Mesenchymal stem cell (in vitro differentiated cells and primary cell): ENCODE data around the gene BAD.

Experiments
- DNase-seq: peaks from one replicate; pipeline ENCODE4 v3.0.0-alpha.2; 2013
- H2AFZ ChIP-seq: one replicate; pipeline ENCODE4 v1.6.1; 2013; ENCODE audit warnings: low read depth, mild to moderate bottlenecking, control low read depth, inconsistent platforms, low read length, moderate library complexity
- H2AK5ac ChIP-seq: 2 replicates; pipeline ENCODE4 v1.6.1; 2013; ENCODE audit warnings: low read length, moderate library complexity, mild to moderate bottlenecking, inconsistent platforms; ENCODE audit not compliant: severe bottlenecking
- H2BK120ac ChIP-seq: one replicate; pipeline ENCODE4 v1.6.1; 2013; ENCODE audit warnings: low read depth, mild to moderate bottlenecking, inconsistent platforms, low read length, moderate library complexity
- H2BK12ac ChIP-seq, 2 experiments: one replicate each; pipeline ENCODE4 v1.6.1; 2013; ENCODE audit warnings: inconsistent platforms in 2 of 2, low read length in 2 of 2, mild to moderate bottlenecking in 2 of 2, moderate library complexity in 2 of 2, control low read depth in 1 of 2
- H2BK15ac ChIP-seq: one replicate; pipeline ENCODE4 v1.6.1; 2013; ENCODE audit warnings: mild to moderate bottlenecking, low read depth, inconsistent platforms; ENCODE audit not compliant: poor library complexity, severe bottlenecking
- H2BK5ac ChIP-seq: 2 replicates; pipeline ENCODE4 v1.6.1; 2013; ENCODE audit warnings: low read depth, mild to moderate bottlenecking, low read length, control low read depth, inconsistent platforms; ENCODE audit not compliant: poor library complexity, severe bottlenecking
- H3K14ac ChIP-seq, 2 experiments: one replicate each; pipeline ENCODE4 v1.6.1; 2013; ENCODE audit warnings: inconsistent platforms in 2 of 2, low read length in 2 of 2, control low read depth in 1 of 2, mild to moderate bottlenecking in 1 of 2, moderate library complexity in 1 of 2
- H3K18ac ChIP-seq, 2 experiments: one replicate each; pipeline ENCODE4 v1.6.1; 2013; ENCODE audit warnings: inconsistent platforms in 2 of 2, low read length in 2 of 2, control low read depth in 1 of 2, low read depth in 1 of 2, mild to moderate bottlenecking in 1 of 2
- H3K23ac ChIP-seq, 2 experiments: one replicate each; pipeline ENCODE4 v1.6.1; 2013; ENCODE audit warnings: inconsistent platforms in 2 of 2, low read length in 2 of 2, mild to moderate bottlenecking in 2 of 2, moderate library complexity in 2 of 2, control low read depth in 1 of 2
- H3K27ac ChIP-seq: 2 replicates; pipeline ENCODE4 v1.5.1; 2013; ENCODE audit warnings: mild to moderate bottlenecking, moderate library complexity, low read length, control low read depth, inconsistent platforms; ENCODE audit not compliant: poor library complexity, severe bottlenecking
- H3K27me3 ChIP-seq, 2 experiments: 2 replicates each; pipeline versions ENCODE4 v1.6.1 to v1.7.0; 2013; ENCODE audit warnings: low read length in 2 of 2, mild to moderate bottlenecking in 2 of 2, moderate library complexity in 2 of 2, control low read depth in 1 of 2, inconsistent platforms in 1 of 2; ENCODE audit not compliant: control insufficient read depth in 1 of 2, insufficient read depth in 1 of 2
- H3K36me3 ChIP-seq, 2 experiments: 2 replicates each; pipeline versions ENCODE4 v1.6.1 to v1.7.0; 2013; ENCODE audit warnings: low read length in 2 of 2, control low read depth in 1 of 2, inconsistent platforms in 1 of 2, low read depth in 1 of 2, mild to moderate bottlenecking in 1 of 2; ENCODE audit not compliant: insufficient read depth in 2 of 2, control insufficient read depth in 1 of 2
- H3K4ac ChIP-seq, 2 experiments: one replicate each; pipeline ENCODE4 v1.6.1; 2013; ENCODE audit warnings: inconsistent platforms in 2 of 2, low read length in 2 of 2, mild to moderate bottlenecking in 2 of 2, moderate library complexity in 2 of 2, control low read depth in 1 of 2, low read depth in 1 of 2
- H3K4me1 ChIP-seq: 2 replicates; pipeline ENCODE4 v1.6.1; 2013; ENCODE audit warnings: low read depth, low read length, control low read depth; ENCODE audit not compliant: control insufficient read depth, insufficient read depth
- H3K4me2 ChIP-seq: 2 replicates; pipeline ENCODE4 v1.6.1; 2013; ENCODE audit warnings: low read length, mild to moderate bottlenecking, inconsistent platforms; ENCODE audit not compliant: poor library complexity, severe bottlenecking
- H3K4me3 ChIP-seq, 2 experiments: 2 replicates each; pipeline versions ENCODE4 v1.5.1 to v1.7.0; 2013; ENCODE audit warnings: low read length in 2 of 2, mild to moderate bottlenecking in 2 of 2, control low read depth in 1 of 2, low read depth in 1 of 2; ENCODE audit not compliant: insufficient read depth in 1 of 2
- H3K79me1 ChIP-seq: replicated peaks from 2 replicates; pipeline ENCODE4 v1.6.1; 2013; ENCODE audit warnings: mild to moderate bottlenecking, control low read depth, low read length, inconsistent platforms; ENCODE audit not compliant: poor library complexity, severe bottlenecking
- H3K9ac ChIP-seq: 2 replicates; pipeline ENCODE4 v1.7.0; 2013; ENCODE audit warnings: mild to moderate bottlenecking, low read length, moderate library complexity
- H3K9me3 ChIP-seq: 2 replicates; pipeline ENCODE4 v1.7.0; 2013; ENCODE audit warnings: mild to moderate bottlenecking, low read length; ENCODE audit not compliant: control insufficient read depth
- H4K8ac ChIP-seq: one replicate; pipeline ENCODE4 v1.6.1; 2013; ENCODE audit warnings: inconsistent platforms, mild to moderate bottlenecking, low read length, moderate library complexity
- H4K91ac ChIP-seq: one replicate; pipeline ENCODE4 v1.6.1; 2013; ENCODE audit warnings: mild to moderate bottlenecking, low read length, inconsistent platforms
- WGBS: methylation state at CpG from one replicate; pipeline ENCODE4 v1.1.7; 2013; ENCODE audit warnings: mixed read lengths; 5-methylcytosine and 5-hydroxymethylcytosine counted together

BAD gene

DNA sequence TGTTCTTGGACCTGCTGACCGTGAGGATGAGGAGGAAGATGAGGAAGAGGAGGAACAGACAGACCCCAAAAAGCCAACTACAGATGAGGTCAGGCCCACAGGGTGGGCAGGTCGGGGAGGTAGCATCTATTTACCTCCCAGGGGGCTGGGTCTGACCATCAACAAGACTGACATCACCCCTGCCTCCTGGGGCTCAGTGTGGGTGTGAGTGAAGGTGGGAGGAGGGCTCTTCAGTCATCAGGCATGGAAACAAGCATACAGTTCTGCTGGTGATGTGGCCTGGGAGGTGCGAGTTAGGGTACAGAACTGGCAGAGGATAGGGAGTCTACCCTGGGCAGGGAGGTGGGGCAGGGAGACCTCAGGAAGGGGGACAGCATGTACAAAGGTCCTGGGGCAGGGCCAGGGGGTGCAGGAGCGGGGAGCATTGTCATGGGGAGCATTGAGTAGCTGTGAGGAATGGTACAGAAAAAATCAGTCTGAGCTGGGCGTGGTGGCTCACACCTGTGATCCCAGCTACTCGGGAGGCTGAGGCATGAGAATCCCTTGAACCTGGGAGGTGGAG lies 24.2 kb downstream of the BAD start:
- Histone ChIP-seq H3K4me2 (no peak overlapping the region), H2BK5ac (no peak overlapping the region), H3K14ac (no peak overlapping the region), H3K4ac (no peak overlapping the region), H3K27me3 (no peaks in the 10 kb centered on the region), H3K79me1 (peaks cover 26% of the 10 kb centered on the region), H3K9ac (no peak overlapping the region), H4K91ac (no peak overlapping the region), H3K36me3 (peaks cover 83 to 92% of the 10 kb centered on the region in 2 experiments), H3K27ac (no peak overlapping the region), H3K9me3 (no peaks in the 10 kb centered on the region), H2AFZ (no peak overlapping the region), H3K4me3 (no peak overlapping the region), H2BK12ac (no peak overlapping the region), H3K23ac (no peak overlapping the region), H2BK15ac (no peak overlapping the region), H4K8ac (no peak overlapping the region), H3K4me1 (peaks cover 26% of the 10 kb centered on the region), H3K18ac (no peak overlapping the region), H2AK5ac (no peak overlapping the region), H2BK120ac (no peak overlapping the region)
- WGBS = 94% methylated on average over 5 of the region's 6 CpGs
- DNase-seq = no peak

DNA sequence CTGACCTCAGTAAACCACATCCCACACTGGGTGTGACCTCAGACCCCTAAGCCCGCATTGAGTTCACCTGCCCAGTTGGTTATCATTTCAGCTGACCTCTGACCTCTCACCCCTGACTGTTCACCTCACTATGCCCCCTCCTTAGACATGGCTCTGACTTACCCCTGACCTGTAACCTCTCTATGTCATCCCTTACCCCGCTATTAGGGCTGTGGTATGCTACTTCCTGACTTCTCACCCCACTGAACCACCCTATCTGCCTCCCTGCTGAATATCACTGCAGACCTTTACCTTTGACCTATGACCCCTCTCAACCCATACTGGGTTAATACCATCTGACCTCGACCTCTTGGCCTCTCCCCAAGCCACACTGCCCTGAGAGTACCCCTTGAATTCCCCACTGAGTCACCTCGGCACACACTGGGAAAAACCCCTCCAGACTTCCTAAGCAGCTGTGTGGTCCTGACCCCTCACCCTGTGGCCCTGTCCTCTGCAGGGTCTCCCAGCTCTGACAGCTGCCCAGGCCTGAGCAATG lies 24.9 kb downstream of the BAD start:
- no peak overlapping the region for H3K27ac ChIP-seq
- H3K27me3 ChIP-seq = no peaks in the 10 kb centered on the region
- H3K36me3 ChIP-seq = peaks cover 87 to 92% of the 10 kb centered on the region in 2 experiments
- DNase-seq = no peak
- H3K23ac ChIP-seq = no peak overlapping the region
- H2BK12ac ChIP-seq = no peak overlapping the region
- H3K9ac ChIP-seq = no peak overlapping the region
- no peak overlapping the region for H2BK120ac ChIP-seq
- no peak overlapping the region for H3K14ac ChIP-seq
- H2BK15ac ChIP-seq = no peak overlapping the region
- no peaks in the 10 kb centered on the region for H3K9me3 ChIP-seq
- no peak overlapping the region for H2AK5ac ChIP-seq
- no peak overlapping the region for H4K91ac ChIP-seq
- no peak overlapping the region for H3K18ac ChIP-seq
- WGBS = 83% methylated on average over 4 of the region's 4 CpGs
- no peak overlapping the region for H3K4ac ChIP-seq
- peaks cover 26% of the 10 kb centered on the region for H3K4me1 ChIP-seq
- H3K79me1 ChIP-seq = peaks cover 30% of the 10 kb centered on the region
- H2AFZ ChIP-seq = no peak overlapping the region
- H3K4me2 ChIP-seq = no peak overlapping the region
- no peak overlapping the region for H2BK5ac ChIP-seq
- no peak overlapping the region for H4K8ac ChIP-seq
- no peak overlapping the region for H3K4me3 ChIP-seq

DNA sequence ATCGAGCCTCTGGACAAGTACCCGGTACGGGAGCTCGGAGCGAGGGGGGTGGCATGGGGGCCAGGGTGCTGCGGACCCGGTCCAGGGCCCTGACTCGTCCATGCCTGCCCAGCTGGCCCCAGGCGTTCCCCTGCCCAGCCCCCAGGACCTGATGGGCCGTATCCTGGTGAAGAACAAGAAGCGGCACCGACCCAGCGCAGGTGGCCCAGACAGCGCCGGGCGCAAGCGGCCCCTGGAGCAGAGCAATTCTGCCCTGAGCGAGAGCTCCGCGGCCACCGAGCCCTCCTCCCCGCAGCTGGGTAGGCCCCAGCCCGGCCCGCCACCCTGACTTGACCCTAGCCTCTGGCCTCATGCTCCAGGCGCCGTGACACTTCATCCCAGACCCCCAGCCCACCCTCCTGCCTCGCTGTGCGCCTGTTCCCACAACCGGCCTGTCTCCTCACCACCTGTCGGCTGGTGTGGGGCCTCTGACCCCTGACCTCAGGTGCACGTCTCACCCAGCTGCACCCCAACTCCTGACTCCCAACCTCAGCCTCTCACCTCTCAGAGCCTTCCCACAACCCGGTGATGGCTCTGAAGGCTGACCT lies 25.4 kb downstream of the BAD start:
- Histone ChIP-seq H3K36me3 (peaks cover 82 to 92% of the 10 kb centered on the region in 2 experiments), H2BK12ac (no peak overlapping the region), H3K18ac (no peak overlapping the region), H3K4me2 (no peak overlapping the region), H3K27ac (no peak overlapping the region), H3K9ac (no peak overlapping the region), H3K14ac (no peak overlapping the region), H3K27me3 (no peaks in the 10 kb centered on the region), H4K91ac (no peak overlapping the region), H2BK120ac (no peak overlapping the region), H3K79me1 (peaks cover 33% of the 10 kb centered on the region), H3K4ac (no peak overlapping the region), H3K23ac (no peak overlapping the region), H3K4me1 (peaks cover 26% of the 10 kb centered on the region), H2BK15ac (no peak overlapping the region), H2AFZ (no peak overlapping the region), H3K4me3 (no peak overlapping the region), H3K9me3 (no peaks in the 10 kb centered on the region), H2BK5ac (no peak overlapping the region), H2AK5ac (no peak overlapping the region), H4K8ac (no peak overlapping the region)
- WGBS = 95% methylated on average over 32 of the region's 32 CpGs
- no peak for DNase-seq

DNA sequence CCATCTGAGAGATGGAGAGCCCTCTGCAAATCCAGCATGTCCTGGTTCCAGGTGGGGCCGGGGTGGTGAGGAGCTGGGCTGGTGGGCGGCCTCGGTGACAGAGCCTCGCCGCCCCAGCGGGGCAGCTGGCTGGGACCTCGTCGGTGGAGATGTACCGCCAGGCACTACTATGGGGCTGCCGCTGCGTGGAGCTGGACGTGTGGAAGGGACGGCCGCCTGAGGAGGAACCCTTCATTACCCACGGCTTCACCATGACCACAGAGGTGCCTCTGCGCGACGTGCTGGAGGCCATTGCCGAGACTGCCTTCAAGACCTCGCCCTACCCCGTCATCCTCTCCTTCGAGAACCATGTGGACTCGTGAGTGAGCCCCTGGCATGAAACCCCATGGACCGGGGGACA lies 26.1 kb downstream of the BAD start:
- 94% methylated on average over 24 of the region's 24 CpGs for WGBS
- H4K91ac ChIP-seq = no peak overlapping the region
- H3K9me3 ChIP-seq = no peaks in the 10 kb centered on the region
- H2BK15ac ChIP-seq = no peak overlapping the region
- peaks cover 26% of the 10 kb centered on the region for H3K4me1 ChIP-seq
- no peak overlapping the region for H2AFZ ChIP-seq
- H3K27ac ChIP-seq = no peak overlapping the region
- no peak overlapping the region for H4K8ac ChIP-seq
- H2BK12ac ChIP-seq = no peak overlapping the region
- H3K27me3 ChIP-seq = no peaks in the 10 kb centered on the region
- H3K79me1 ChIP-seq = peaks cover 35% of the 10 kb centered on the region
- H3K23ac ChIP-seq = no peak overlapping the region
- no peak overlapping the region for H2BK5ac ChIP-seq
- H3K14ac ChIP-seq = no peak overlapping the region
- H2BK120ac ChIP-seq = no peak overlapping the region
- H3K4ac ChIP-seq = no peak overlapping the region
- H3K9ac ChIP-seq = no peak overlapping the region
- no peak for DNase-seq
- no peak overlapping the region for H3K4me2 ChIP-seq
- no peak overlapping the region for H3K4me3 ChIP-seq
- no peak overlapping the region for H2AK5ac ChIP-seq
- H3K18ac ChIP-seq = no peak overlapping the region
- peaks cover 75 to 87% of the 10 kb centered on the region in 2 experiments for H3K36me3 ChIP-seq
